Endothelial cell (in vitro differentiated cells): ENCODE measurements around the gene SLC44A5. TPM values are rescaled to one million over a fixed set of nuclear protein-coding genes. Genes with fewer than 3 reads are reported as not detected.

Source experiments
- DNase-seq: peaks from one replicate; pipeline ENCODE4 v3.0.0; 2021; ENCODE audit warnings: low spot score
- H3K27ac Mint-ChIP-seq: one replicate; pipeline ENCODE4 v1.8.0; 2021; ENCODE audit warnings: mixed read lengths, inconsistent platforms; ENCODE audit not compliant: unreplicated experiment
- H3K27me3 Mint-ChIP-seq: one replicate; pipeline ENCODE4 v1.8.0; 2021; ENCODE audit warnings: mild to moderate bottlenecking, moderate library complexity, mixed read lengths, inconsistent platforms; ENCODE audit not compliant: unreplicated experiment
- H3K36me3 Mint-ChIP-seq: one replicate; pipeline ENCODE4 v1.8.0; 2021; ENCODE audit warnings: mild to moderate bottlenecking, low read depth, mixed read lengths, inconsistent platforms; ENCODE audit not compliant: unreplicated experiment
- H3K4me1 Mint-ChIP-seq: one replicate; pipeline ENCODE4 v1.8.0; 2021; ENCODE audit warnings: mild to moderate bottlenecking, mixed read lengths, inconsistent platforms; ENCODE audit not compliant: unreplicated experiment
- H3K4me3 Mint-ChIP-seq: one replicate; pipeline ENCODE4 v1.8.0; 2021; ENCODE audit warnings: mild to moderate bottlenecking, mixed read lengths, inconsistent platforms; ENCODE audit not compliant: unreplicated experiment
- H3K9me3 Mint-ChIP-seq: one replicate; pipeline ENCODE4 v1.8.0; 2021; ENCODE audit warnings: mixed read lengths, inconsistent platforms; ENCODE audit not compliant: unreplicated experiment
- total RNA-seq: library from RNA; stranded (reverse); fragmentation: NEBNext Ultra II Directional; extraction: Animal tissue kit (Norgen Biotek cat#: 25700); gene quantifications from one replicate; pipeline ENCODE4 v1.2.1, GENCODE V29; 2021; ENCODE audit not compliant: unreplicated experiment
- TF ChIP-seq, protein P1 (sequence below): fragments of 200-600 bp; sonication (generic); IDR thresholded peaks from one replicate; pipeline ENCODE4 v1.5.0; 2021; ENCODE audit warnings: antibody characterized with exemption; ENCODE audit not compliant: unreplicated experiment

SLC44A5 gene
- total RNA-seq, 1 donor from 2014 or later: 3.4 TPM

DNA sequence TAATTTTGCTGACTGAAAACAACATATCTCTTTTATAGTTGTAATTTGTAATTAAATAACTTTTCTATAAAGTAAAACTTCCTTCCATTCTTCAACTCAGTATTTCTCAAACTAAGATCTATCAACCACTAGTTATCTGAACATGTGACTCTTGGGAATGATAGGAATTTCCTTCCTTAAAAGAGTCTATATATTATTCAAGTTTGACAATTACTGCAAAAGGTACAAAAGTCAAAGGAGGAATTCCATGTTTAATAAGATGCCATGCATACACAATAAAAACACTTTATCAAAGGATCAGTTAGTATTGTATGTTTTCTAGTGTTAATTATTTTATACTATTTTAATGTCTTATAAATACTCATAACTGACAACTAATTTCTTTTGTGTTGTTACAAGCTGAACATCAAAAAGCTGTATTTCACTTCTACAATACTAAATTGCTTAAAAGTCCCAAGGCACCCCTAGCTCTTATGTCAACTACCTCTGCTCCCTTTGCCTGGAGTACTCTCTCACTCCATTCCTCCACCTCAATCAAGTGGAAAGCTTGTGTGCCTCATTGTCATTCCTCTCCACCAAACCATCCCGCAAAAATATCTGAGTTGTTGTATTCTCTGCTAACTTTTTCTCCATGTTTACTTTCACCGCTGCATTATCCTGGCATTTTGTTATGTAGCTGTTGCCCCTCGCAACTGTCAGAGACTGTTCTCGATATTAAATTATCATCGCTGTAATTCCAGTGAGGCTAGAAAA, 67.9 kb downstream of the SLC44A5 start:
- Mint-ChIP-seq H3K27me3 (no peaks in the 10 kb centered on the region), H3K4me3 (no peak overlapping the region), H3K4me1 (peaks cover 3% of the 10 kb centered on the region), H3K9me3 (no peaks in the 10 kb centered on the region), H3K36me3 (no peaks in the 10 kb centered on the region), H3K27ac (peak overlapping the region; percentile 14)
- DNase-seq: no peak
- TF ChIP-seq, protein P1, sequence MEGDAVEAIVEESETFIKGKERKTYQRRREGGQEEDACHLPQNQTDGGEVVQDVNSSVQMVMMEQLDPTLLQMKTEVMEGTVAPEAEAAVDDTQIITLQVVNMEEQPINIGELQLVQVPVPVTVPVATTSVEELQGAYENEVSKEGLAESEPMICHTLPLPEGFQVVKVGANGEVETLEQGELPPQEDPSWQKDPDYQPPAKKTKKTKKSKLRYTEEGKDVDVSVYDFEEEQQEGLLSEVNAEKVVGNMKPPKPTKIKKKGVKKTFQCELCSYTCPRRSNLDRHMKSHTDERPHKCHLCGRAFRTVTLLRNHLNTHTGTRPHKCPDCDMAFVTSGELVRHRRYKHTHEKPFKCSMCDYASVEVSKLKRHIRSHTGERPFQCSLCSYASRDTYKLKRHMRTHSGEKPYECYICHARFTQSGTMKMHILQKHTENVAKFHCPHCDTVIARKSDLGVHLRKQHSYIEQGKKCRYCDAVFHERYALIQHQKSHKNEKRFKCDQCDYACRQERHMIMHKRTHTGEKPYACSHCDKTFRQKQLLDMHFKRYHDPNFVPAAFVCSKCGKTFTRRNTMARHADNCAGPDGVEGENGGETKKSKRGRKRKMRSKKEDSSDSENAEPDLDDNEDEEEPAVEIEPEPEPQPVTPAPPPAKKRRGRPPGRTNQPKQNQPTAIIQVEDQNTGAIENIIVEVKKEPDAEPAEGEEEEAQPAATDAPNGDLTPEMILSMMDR: no peak

DNA sequence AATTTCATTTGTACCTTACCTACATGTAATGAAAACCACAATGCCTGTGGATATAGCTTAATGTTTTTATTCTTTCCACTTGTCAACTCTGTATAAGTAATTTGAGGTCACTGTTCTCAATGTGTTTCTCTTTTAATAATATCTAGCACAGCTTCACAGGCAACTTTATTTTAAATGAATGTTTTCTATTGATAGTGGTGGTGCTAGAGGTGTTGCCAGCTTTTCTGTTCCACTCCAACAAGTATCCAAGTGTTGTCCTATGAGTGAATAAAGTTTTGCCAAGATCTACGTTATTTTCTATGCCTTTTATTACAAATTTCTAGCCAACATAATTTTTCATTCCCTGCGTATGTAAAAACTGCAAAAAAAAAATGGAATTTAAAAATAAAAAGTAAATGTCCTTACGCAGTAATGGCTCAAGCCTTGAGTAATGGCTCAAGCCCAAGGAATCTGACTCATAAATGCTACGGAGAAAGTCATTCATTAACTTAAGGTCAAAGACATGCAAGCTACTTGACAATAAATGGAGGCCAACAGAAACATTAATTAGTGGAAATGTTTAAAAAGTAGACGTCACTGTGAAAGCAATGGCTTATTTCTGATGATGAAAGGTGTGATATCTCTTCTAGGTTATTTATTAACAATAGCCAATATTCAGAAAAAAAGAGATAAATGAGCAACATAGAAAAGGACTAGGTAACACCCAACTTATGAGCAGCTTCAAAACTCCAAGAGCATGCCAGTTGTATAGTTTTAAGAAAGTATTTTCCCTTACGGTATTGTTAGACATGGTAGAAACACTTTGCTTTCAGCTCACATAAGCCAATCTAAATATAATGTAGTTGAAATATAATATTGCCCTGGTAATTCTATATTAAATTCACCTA, 71.4 kb downstream of the SLC44A5 start:
- DNase-seq: no peak
- Mint-ChIP-seq H3K9me3 (no peaks in the 10 kb centered on the region), H3K4me1 (peaks cover 3% of the 10 kb centered on the region), H3K27me3 (no peaks in the 10 kb centered on the region), H3K4me3 (no peak overlapping the region), H3K27ac (no peak overlapping the region), H3K36me3 (no peaks in the 10 kb centered on the region)
- TF ChIP-seq, protein P1: no peak

DNA sequence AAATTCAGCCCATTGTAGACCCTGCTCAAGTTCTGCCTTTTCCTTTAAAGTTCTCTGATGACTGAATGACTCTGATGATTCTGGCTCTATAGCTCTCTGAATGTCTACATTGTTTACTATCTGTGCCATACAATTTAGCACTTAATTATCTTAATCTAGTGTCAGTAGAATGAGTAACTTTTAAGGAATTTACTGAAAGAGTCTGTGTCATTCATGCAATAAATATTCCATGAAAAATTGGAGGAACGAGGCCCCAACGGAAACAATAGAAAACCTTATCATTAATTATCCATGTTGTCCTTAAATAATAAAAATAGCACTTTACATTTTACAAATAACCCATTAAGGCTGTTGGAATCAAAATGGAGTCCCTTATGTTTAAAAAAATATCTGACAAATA, 77.8 kb downstream of the SLC44A5 start:
- H3K4me1 Mint-ChIP-seq: peaks cover 5% of the 10 kb centered on the region
- no peaks in the 10 kb centered on the region for H3K9me3 Mint-ChIP-seq
- no peak overlapping the region for H3K27ac Mint-ChIP-seq
- TF ChIP-seq, protein P1: no peak
- H3K27me3 Mint-ChIP-seq: no peaks in the 10 kb centered on the region
- H3K4me3 Mint-ChIP-seq: no peak overlapping the region
- DNase-seq: no peak
- no peaks in the 10 kb centered on the region for H3K36me3 Mint-ChIP-seq

DNA sequence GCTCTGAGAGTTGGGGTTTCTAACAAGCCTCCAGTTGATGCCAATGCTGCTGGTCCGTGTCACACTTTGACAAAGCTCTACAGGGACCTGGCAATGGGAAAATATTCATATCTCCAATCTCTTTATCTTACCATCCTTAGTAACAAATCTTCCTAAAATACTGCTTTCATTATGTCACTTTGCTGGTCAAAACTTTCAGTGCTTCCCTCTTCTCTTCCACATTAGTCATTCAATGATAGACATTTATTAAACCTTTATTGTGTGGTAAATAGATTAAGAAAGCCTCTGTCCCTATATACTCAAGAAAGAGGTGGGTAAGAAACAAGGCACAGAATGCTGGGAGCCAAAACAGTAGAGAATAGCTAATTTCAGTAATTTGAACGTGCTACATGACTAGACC, 79.3 kb downstream of the SLC44A5 start:
- Mint-ChIP-seq H3K36me3 (no peaks in the 10 kb centered on the region), H3K9me3 (no peaks in the 10 kb centered on the region), H3K4me1 (peaks cover 5% of the 10 kb centered on the region), H3K4me3 (no peak overlapping the region), H3K27ac (no peak overlapping the region), H3K27me3 (no peaks in the 10 kb centered on the region)
- TF ChIP-seq, protein P1: no peak
- DNase-seq: no peak

DNA sequence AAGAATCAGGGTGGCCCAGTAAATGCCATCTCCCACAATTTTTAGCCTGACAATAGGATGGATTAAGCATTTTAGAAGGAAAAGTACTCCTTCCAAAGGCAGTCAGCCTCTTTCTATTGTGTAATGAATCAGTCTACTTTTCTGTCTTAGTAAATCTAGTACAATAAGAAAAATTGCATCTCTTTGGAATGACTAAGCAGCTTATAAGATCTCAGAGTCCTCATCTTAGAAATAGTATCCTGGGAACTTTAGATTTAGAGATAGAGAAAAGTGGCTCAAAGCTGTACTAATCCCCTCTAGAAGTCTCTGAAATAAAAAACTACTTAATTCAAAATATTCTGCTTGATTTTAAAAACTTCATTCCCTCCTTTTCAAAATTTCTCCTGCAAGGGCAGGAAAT, 81.4 kb downstream of the SLC44A5 start:
- TF ChIP-seq, protein P1: no peak
- no peak overlapping the region for H3K4me3 Mint-ChIP-seq
- DNase-seq: no peak
- H3K27ac Mint-ChIP-seq: no peak overlapping the region
- no peaks in the 10 kb centered on the region for H3K27me3 Mint-ChIP-seq
- no peaks in the 10 kb centered on the region for H3K9me3 Mint-ChIP-seq
- H3K4me1 Mint-ChIP-seq: peaks cover 5% of the 10 kb centered on the region
- H3K36me3 Mint-ChIP-seq: no peaks in the 10 kb centered on the region
